ENCODE results near the gene CTRB1.
"Not testable (repeated sequence)": the region's sequence is repeated elsewhere in the genome, so short reads cannot be mapped to it uniquely, and the experiment has no call there.

Gene CTRB1

DNA sequence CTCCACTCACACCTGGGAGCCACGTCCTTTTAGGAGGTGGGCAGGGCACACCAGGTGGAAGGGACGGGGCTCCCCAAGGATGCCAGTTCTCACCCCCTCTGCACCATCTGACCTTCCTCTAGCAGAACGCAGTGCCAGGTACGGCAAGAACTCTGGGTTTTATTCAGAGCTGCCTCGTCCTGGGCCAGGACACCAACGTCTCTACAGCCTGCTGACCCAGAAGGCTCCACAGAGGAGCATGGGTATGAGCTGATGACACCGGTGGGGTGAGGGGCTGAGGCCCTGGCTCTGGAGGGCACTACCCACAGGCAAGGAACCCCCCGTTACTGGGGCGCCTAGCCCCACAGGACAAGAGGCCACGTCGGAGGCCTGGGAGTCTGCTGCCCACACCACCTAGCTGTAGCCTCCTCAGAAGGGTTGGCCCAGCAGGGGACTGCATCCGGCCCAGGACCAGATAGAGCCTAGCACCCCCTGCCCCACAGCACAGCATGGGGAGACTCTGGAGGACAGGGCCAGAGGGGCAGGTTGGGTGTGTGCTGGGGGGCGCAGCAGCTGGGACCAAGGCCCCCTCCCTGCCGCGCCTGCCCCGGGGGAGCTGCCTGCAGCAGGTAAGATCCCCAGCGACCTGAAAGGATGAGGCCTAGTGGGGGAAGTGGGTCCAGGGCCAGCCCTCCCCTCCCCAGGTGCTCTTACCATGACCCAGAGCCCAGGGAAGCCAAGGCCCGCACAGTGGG, 18.8 kb downstream of the CTRB1 start:
- TF ChIP-seq, protein P1, sequence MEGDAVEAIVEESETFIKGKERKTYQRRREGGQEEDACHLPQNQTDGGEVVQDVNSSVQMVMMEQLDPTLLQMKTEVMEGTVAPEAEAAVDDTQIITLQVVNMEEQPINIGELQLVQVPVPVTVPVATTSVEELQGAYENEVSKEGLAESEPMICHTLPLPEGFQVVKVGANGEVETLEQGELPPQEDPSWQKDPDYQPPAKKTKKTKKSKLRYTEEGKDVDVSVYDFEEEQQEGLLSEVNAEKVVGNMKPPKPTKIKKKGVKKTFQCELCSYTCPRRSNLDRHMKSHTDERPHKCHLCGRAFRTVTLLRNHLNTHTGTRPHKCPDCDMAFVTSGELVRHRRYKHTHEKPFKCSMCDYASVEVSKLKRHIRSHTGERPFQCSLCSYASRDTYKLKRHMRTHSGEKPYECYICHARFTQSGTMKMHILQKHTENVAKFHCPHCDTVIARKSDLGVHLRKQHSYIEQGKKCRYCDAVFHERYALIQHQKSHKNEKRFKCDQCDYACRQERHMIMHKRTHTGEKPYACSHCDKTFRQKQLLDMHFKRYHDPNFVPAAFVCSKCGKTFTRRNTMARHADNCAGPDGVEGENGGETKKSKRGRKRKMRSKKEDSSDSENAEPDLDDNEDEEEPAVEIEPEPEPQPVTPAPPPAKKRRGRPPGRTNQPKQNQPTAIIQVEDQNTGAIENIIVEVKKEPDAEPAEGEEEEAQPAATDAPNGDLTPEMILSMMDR (IDR thresholded peaks at IDR 0.05; ENCODE audit: low read depth, low read length), result no peak
- H3K4me3 ChIP-seq (replicated peaks in 1 of 2; ENCODE audit: low read depth in 2 of 2, low read length in 2 of 2), result no peak overlapping the region
- DNase-seq (ENCODE audit: low read depth in 2 of 2), result no peak

DNA sequence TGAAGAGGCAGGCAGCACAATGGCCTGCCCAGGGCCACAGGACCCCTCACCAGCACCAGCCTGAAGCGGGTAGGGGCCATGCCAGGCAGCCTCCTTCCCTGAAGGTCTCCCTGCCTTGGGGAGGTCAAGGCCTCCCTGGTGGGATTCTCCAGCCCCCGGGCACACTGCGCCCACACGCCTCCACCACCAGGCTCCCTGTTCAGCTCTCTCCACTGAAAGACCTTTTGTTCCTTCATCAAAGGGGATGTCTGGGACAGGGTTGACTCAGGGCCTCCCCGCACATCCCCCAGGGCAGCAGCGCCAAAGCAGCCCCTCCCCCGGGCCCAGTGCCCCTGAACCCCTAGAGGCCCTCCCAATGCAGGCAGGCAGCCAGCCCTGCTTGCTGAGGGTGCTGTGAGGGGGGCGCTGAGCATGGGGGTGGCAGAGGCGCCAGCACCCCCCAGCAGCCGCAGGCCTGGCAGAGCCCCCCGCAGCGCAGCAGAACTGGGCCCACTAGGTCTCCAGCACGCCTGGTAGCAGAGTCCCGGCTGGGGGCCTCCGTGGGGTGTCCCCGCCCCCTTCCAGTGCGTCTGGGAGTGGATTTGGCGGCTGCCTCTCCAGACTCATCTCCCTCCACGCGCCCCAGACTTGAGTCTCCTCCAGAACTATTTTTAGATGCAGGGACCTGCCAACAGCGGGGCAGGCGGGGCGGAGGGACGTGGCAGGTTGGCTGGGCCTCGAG, 19.5 kb downstream of the CTRB1 start:
- TF ChIP-seq, protein P1 (IDR thresholded peaks at IDR 0.05; ENCODE audit: low read depth, low read length), result peak; percentile 15
- DNase-seq (ENCODE audit: low read depth in 2 of 2), result peak; percentile 90 to 94

DNA sequence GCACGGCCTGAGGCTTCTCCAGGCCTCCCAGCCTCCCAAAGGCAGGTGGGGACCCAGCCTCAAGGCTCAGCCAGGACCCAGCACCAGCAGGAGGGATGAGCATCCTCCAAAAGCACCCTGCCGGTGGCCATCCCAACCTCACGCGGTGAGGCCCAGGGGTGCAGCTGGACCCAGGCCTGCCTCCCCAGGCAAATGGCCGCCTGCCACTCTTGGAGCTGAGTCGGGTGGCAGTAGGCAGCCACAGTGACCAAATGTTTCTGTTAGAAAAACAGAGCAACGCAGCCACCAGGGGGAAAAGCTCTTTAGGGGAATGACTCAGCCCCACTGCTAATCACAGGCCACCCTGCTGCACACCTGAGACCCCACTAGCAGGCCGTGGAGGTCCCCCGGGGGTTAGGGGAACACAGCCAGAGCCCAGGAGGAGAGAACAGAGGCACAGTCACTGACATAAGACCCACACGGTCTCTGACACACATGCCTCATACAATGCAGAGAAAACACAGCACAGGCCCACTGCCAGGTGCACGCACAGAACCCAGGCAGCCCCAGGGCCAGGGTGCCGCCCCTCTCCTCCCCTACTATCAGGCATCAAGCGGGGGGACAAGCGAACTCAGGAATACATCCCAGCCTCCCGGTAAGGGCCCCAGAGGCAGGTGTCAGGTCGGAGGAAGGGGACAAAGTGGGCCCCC, 20.2 kb downstream of the CTRB1 start:
- DNase-seq (ENCODE audit: low read depth in 2 of 2), result no peak
- TF ChIP-seq, protein P1 (IDR thresholded peaks at IDR 0.05; ENCODE audit: low read depth, low read length), result peak; percentile 23

More for the DNA sequence above, 19.5 kb downstream of the CTRB1 start:
- peak overlapping the region in 1 of 2 donors; percentile 21 for H3K4me3 ChIP-seq (replicated peaks in 1 of 2; ENCODE audit: low read depth in 2 of 2, low read length in 2 of 2)

DNA sequence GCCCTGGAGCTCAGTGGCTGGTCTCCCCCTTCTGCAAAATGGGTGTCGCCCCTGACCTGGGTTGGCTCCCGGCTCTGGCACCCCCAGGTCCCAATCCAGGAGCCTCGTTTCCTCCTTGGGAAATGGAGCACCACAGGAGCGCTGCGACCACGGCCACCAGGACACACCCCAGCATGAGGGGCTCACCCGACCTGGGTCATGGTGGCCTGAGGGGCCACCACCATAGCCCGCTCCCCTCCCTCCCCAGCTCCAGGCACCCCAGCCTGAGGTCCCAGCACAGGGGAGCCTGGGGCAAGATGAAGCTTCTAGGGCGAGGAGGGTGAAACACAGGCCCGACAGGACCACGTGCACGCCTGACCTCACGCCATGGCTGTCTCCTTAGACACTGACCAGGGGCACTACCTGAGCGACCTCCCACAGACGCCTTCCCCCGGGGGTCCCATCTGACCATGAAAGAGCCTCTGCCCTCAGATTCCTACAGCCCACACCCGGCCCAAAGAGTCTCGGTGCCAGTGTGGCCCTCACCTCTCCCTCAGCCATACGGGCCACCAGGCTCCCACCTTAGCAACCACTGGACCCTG, 20.8 kb downstream of the CTRB1 start:
- H3K4me3 ChIP-seq (replicated peaks in 1 of 2; ENCODE audit: low read depth in 2 of 2, low read length in 2 of 2), result no peak overlapping the region
- no peak for DNase-seq (ENCODE audit: low read depth in 2 of 2)
- TF ChIP-seq, protein P1 (IDR thresholded peaks at IDR 0.05; ENCODE audit: low read depth, low read length), result no peak

More for the DNA sequence above, 20.2 kb downstream of the CTRB1 start:
- H3K4me3 ChIP-seq (replicated peaks in 1 of 2; ENCODE audit: low read depth in 2 of 2, low read length in 2 of 2), result no peak overlapping the region

DNA sequence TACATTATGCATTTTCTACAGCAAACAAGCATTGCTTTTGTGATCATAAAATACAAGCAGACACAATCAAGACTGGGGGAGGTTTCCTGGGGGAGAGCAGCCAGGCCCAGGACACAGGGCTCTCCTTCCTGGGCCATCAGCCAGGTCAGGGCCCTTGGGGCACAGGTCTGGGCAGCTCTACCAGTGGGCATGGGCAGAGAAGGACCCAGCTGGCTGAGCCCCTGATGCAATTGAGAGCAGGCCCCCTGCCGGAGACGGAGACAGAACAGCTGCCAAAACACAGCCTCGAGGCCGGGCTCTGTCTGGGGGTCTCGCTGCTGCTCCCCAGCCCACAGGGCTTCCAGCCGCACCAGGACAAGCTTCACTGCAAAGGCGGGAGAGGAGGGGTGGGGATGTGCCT, 21.8 kb downstream of the CTRB1 start:
- not testable (repeated sequence) for DNase-seq (ENCODE audit: low read depth in 2 of 2); H3K4me3 ChIP-seq (replicated peaks in 1 of 2; ENCODE audit: low read depth in 2 of 2, low read length in 2 of 2)

DNA sequence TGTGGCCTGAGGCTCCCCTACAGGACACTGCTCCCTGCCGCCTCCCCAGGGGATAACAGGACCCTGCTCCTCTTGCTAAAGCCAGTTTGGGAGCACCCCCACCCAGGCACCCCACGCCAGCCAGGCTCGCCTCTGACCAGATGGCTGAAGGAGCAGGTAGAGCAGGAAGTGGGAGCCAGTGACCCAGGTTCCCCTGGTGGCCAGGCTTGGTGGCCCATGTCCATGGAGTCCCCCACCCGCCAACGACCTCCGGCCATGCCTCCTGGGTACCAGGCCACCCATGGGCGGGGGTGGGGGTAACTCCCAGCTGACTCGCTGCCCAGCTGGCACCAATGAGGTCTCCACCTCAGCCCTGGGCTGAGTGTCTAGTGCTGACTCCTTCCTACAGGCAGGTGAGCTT, 22.6 kb downstream of the CTRB1 start:
- no peak overlapping the region for H3K4me3 ChIP-seq (replicated peaks in 1 of 2; ENCODE audit: low read depth in 2 of 2, low read length in 2 of 2)
- TF ChIP-seq, protein P1 (IDR thresholded peaks at IDR 0.05; ENCODE audit: low read depth, low read length), result no peak
- DNase-seq (ENCODE audit: low read depth in 2 of 2), result no peak

DNA sequence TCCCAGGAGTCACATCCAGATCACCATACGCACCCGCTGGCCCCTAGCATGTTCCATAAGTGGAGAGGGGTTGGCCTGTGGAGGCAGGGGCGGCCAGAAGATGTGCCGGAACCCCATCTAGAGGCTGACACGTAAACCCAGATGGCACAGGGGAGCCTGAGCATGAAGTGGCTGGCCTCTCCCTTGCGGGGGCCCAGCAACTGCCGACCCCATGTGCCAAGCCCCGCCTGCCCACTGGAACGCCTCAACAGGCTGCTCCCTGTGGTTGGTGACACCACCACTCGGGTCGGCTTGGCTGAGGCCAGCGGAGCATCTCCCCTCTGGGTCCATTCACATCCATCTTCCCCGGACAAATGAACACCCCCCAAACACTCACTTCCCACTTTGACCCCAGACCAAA, 23.2 kb downstream of the CTRB1 start:
- H3K4me3 ChIP-seq (replicated peaks in 1 of 2; ENCODE audit: low read depth in 2 of 2, low read length in 2 of 2), result no peak overlapping the region
- no peak for DNase-seq (ENCODE audit: low read depth in 2 of 2)
- TF ChIP-seq, protein P1 (IDR thresholded peaks at IDR 0.05; ENCODE audit: low read depth, low read length), result no peak

DNA sequence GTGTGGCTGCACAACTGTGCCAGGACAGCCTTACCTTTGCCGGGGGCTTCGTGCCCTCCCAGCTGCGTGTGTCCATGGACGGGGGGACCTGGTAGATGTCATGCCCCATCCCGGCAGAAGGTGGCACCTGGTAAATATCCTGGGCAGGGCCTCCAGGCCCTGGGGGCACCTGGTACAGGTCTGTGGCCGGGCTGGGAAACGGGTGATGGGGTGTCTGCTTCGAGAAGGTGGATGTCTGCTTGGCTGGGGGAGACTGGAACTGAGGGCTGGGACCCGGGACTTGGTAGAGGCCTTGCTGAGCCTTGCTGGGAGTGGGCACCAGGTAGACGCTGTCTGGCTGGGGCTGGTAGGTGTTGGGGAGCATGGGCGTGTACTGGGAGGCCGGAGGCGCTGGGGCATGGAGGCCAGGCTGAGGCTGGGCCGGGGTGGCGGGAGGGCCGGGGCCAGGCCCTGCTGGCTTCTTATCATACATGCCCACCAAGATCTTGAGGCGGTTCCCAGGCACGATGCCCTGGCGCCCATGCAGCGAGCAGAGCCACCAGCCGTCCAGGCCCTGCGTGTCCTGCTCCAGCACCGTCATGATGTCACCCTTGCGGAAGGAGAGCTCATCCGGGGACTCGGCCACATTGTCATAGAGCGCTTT, 23.8 kb downstream of the CTRB1 start:
- DNase-seq (ENCODE audit: low read depth in 2 of 2); H3K4me3 ChIP-seq (replicated peaks in 1 of 2; ENCODE audit: low read depth in 2 of 2, low read length in 2 of 2): not testable (repeated sequence)
